HCEC 1CT (cell line): Measurements from ENCODE around the gene MSI2.
"Not testable (repeated sequence)": the region's sequence is repeated elsewhere in the genome, so short reads cannot be mapped to it uniquely, and the experiment has no call there.

ENCODE experiments used
- DNase-seq: peaks from one replicate; pipeline ENCODE4 v3.0.0-alpha.2; 2017

The MSI2 gene

DNA sequence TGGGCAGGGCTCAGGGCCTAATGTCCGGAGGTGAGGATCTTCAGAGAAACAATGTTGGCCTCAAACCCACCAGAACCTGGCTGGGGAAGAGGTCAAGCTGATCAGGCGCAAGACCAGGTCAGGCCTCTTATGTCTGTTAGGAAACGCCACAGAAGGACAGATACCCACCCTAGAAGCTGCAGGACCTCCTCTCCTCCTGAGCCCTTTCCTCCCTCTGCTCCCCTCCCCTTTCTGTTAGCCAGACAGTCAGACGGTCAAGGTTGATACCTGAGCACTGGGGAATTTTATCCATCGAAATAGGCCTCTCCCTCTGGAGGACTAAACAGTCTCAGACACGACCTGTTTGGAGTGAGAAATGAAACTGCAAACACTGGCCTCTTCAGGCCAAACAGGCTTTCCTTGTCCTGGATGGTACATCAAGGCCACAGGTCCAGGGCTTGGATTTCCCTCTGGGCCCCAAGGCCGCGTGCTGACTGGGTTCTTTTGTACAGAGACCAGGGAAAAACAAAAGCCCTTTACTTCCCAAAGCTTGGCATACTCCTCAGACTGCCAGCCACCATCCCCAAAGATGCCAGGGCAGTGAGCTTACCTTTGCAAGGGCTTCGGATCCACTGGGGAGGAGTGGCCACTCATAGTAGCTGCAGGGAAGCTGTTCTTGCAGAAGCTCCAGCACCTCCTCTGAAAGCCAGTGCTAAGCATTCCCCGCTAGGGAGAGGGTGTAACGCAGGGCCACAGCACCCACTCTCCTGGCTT is 353.0 kb downstream of the MSI2 start:
- DNase-seq: no peak

DNA sequence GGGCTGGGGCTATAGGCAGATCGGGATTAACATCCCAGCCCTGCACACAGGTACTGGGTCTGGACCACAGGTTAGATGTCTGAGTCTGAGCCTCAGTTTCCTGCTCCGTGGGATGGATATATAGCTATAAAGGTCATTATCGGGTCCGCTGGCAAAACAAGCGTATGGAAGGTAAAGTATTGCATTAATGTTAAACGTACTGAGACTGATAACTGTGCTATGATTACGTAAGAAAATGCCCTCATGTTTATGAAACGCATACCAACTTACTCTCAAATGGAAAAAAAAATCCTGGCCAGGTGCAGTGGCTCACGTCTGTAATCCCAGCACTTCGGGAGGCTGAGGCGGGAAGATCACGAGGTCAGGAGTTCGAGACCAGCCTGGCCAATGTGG is 353.6 kb downstream of the MSI2 start:
- no peak for DNase-seq

DNA sequence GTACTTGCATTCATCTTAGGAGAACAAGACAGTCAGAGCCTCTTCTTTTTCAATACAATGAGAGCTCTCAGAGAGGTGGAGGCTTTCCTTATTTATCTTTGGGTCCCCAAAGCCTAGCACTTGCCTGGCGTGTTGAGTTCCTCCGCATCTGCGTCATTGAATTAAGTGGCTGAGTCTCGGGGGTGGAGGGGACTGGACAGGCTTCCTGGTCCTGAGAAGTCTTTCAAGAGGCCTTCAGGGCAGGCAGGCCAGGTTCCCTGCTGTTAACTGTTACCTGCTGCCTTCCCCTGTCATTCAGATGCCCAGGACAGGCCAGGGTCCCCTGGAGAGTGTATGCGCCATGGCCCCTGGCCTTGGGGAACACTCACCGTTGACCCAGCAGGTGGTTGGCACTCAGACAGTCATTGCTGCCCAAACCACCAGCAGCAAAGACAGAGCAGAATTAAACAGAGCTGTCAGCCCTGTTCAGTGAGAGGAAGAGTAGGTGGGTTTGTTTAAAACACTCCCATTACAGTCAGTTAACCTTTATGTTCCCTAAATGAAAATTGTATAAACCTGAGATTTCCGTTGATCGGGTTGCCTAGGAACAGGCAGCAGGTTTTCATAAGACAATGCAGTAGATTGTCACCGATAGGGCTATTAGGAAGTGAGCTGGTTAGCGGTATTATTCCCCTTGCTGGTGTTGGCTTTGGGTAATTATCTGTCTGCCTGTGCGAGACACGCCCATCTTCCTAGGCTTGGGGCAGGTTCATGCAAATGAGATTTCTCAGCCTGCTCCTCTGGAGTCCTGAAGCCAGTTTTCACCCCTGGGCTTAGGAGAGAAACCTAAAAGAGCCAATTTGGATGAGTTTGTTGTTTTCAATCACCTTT is 356.1 kb downstream of the MSI2 start:
- no peak for DNase-seq

DNA sequence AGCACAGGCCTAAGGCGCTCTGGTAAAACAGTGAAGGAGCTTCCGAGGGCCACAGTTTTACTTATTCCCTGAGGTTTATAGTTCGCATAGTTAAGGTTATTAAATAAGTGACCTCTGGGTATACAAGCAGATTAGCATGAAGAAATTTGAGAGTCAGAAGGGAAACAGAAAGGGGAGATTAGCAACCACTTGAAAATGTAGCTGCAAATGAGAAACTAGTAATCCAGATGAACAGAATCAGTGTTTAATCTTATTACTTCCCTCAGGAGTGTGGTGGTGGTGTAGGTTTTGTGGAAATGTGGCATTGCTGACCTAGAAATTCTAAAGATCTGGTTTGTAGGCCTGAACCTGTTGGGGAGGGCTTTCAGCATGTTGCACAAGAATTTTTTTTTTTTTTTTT is 358.4 kb downstream of the MSI2 start:
- no peak for DNase-seq

DNA sequence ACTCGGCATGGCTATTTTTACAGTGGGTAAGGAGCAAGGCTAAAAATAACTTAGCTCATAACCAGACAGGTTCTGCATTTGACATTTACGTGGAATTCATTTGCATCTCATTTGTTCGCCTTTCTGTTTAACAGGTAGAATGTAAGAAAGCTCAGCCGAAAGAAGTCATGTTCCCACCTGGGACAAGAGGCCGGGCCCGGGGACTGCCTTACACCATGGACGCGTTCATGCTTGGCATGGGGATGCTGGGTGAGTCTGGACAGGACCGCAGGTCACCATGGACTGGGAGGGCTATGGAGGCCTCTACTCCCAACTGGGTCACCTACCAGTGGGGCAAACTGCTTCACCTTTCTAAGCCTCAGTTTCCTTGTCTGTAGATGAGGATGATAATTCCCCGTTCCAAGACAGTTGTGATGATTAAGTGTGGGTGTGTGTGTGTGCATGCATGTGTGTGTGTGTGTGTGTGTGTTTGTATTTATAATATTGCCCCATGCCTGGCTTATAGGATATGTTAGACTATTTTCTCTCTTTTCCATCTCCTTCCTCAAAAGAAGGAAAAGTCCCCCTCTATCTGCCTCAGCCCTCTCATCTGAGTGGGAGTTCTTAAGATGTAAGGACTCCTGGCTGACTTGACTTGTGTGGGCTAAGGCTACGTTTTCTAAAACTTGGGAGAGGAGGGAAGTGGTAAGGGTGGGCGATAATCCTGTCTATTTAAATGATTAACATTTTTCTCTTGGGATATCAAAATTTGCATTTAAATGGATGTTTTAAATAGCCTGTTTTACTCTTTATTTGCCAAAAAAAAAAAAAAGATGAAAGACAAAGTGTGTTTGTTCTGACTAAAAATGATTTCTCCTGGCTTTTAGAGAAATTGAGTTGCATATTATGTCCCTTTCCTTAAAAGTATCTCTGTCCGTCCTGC is 359.8 kb downstream of the MSI2 start:
- no peak for DNase-seq

DNA sequence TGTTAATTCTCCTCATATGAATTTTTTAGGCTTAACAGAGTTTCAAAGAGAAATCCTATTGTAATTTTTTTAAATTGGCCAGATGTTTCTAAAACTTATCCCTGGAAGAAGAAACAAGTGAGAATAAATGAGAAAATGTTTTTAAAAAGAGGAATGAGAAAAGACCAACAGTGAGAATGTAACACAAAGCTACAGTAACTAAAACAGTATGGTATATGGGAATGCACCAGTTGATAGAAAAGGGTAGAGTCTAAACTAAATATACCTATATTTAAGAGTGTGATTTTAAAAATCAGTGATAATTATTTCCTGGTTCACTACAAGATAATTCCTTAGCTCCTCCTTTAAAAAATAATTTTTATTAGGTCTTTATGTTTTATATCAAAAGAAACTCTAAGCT is 360.9 kb downstream of the MSI2 start:
- DNase-seq: no peak

DNA sequence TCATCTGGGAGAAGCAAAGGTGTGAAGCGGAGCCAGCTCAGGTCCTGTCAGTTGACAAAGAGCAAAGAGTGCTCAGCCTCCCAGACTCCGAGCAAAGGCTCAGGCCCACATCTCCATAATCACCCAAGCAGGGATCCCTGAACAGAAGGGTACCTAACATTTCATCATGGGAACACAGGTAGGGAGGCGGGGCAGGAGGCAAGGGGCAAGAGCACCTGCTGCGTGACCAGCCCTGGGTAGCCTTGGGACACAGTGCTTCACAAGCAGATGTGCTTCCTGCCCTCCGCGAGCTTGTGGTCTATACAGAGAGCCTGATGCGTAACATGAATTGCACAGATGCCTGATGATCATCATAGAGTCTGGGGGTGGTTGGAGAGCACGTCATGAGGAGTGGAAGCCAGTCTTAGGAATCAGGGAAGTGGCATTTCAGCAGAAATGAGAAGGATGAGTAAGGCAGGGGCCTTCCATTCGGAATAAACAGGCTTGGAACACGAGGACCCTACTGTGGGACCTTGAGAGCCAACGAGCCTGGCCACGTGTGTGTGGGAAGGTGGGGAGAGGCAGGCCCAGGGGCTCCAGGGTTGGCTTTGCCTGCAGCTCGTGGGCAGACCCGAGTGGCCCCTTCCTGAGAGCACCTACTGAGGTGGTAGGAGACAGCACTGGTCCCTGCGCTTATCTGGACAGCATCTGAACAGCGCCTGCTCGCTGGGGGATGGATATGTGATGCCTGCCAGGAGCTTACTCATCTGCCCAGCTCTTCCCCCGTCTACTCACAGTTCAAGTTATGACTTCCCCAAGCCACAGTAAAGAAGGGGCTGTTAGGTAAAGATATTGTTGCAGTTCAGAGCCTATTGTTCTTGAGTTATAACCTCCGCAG is 363.0 kb downstream of the MSI2 start:
- no peak for DNase-seq

DNA sequence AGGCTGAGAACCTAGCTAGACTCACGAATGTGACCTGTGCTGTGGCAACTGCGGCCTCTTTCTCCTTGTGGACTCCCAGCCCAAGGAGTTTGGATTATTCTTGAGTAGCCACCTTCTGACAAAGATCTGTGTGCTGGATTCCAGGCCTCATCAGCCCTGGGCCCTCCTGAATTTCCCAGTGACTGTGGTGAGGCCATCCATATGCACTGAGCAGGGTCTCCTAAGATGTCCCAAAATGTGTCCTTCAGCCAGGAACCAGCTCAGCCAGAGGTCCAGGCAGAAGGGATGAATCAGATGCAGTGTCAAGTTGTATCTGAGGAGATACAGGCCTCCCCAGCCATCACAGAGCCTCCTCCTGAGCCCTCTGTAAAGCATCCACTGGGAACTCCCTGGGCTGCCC is 364.3 kb downstream of the MSI2 start:
- DNase-seq: no peak

DNA sequence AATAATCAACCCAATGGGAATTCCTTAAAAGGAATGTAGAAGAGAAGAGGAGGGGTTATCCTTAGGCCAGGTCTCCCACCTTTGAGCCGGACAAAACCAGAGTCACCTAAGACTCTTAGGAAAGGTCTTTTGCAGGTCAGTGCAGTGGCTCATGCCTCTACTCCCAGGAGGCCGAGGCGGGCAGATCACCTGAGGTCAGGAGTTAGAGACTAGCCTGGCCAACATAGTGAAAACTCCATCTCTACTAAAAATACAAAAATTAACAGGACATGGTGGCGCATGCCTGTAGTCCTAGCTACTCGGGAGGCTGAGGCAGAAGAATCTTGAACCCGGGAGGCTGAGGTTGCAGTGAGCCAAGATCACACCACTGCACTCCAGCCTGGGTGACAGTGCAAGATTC is 365.5 kb downstream of the MSI2 start:
- DNase-seq: not testable (repeated sequence)

DNA sequence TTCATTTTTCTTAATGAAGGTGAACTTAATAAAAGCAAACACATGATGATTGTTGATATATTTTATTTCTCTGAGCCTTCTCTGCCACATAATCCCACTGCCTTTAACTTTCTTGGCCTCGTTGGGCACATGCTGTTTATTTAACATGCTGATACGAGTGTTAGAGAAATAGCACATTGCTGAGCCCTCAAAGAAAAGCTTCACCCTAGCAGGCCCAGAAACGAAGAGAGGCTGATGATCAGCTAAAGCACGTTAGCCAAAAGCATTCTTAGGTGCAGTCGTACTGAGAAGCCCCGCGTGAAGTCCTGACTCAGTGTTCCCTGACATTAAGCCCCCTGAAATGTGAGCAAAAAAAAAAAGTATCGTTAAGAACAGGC is 366.0 kb downstream of the MSI2 start:
- DNase-seq: no peak

DNA sequence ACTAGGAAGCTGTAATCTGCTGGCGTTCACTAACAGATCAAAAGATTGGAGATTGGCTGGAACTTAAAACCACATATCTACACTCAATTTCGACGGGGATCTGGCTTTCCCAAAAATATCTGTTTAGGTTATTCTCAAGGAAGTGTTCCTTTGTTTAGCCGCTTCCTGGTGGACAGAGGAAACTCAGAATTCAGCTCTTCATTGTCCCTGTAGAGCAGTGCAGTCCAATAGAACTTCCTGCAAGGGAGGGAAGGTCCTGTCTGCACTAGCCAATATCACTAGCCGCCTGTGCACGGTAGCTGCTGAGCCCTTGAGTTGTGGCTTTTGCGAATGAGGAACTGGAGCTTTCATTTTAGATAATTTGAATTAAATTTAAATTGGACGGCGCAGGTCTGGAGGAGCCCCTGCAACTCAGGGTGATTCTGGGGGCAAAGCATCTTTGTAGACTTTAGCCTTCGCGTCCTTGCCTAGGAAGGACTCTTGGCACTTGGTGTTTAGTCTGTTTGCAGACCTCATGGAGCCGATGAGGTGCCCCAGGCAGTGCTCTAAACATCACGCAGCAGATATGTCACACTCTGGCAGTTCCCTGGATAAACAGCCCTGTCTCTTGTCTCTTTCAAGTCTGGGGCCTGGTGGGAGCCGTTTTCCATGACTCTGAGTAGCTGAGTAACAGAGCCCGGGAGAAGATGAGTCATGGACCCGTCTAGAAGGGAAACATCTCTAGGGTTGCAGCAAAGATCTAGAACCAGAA is 366.5 kb downstream of the MSI2 start:
- DNase-seq: peak; percentile 50

DNA sequence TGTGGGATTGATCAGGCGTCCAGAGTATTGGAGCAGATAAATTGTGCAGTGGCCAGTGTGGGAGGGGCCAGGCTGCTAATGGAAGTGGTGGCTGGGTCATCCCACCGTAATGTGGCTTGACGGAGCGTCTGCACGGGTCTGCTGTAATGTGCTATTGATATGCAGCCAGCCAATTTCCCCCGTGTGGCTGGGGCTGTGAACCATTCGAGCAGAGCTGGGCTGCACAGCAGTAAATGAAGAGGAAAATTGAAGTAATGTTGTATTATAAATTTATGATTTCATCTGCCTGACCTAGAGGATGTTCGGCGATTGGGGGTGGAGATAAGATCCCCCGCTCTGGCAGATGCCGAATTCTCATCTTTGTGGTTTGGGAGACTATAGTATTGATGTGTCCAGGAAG is 367.3 kb downstream of the MSI2 start:
- DNase-seq: no peak

DNA sequence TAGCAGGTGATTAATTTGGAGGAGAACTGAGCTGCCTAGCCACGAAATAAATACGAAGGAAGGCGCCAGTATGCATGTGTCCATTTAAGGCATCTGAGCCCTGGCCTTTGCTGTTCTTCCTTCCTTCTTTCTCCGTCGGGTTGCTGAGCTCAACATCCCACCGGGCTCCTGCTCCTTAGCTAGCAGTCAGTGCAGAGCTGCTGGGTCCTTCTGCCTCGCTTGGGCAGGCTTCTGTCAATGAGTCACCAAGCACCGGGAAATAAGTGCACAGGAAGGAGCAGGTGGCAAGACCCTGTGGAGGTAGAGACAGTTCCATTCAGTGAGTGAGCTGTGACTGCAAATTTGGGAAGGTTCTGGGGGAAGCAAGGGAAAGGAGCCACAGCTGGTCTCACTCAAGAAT is 368.1 kb downstream of the MSI2 start:
- no peak for DNase-seq

DNA sequence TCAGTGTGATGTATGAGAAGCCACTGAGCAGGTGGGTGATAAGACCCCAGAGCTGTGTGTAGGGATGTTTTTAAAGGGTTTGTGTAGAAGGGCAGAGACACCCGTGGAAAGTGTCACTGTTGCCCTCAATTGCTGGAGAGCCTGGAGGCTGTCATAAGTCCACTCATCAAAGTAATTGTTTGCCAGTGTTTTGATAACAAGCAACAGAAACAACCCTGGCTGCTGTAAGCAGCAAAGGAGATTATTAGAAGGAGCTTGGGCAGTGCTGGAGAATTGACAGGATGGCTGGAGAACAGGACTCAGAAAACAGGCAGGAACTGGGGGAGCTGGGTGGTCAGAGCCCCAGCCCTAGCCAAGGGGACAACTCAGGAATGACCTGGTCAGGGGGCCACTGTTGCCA is 369.2 kb downstream of the MSI2 start:
- DNase-seq: no peak

DNA sequence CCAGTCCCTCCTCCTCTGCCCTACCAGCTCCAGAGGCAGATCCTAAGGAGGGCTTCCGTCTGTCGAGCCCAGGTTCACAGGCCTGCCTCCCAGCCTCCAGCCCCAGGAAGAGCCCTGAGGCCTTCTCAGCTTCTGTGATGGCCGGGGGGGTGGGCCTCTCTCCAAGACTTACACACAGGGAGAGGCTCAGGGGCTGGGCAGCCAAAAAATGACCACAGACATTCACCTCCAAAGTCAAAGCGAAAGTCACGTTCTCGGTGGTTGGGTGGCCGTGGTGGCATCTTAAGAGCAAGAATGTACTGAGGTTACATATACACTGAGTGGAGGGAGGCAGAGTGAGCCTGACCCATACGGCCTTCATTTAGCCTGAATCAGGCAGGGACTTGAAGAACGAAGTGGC is 369.6 kb downstream of the MSI2 start:
- no peak for DNase-seq

DNA sequence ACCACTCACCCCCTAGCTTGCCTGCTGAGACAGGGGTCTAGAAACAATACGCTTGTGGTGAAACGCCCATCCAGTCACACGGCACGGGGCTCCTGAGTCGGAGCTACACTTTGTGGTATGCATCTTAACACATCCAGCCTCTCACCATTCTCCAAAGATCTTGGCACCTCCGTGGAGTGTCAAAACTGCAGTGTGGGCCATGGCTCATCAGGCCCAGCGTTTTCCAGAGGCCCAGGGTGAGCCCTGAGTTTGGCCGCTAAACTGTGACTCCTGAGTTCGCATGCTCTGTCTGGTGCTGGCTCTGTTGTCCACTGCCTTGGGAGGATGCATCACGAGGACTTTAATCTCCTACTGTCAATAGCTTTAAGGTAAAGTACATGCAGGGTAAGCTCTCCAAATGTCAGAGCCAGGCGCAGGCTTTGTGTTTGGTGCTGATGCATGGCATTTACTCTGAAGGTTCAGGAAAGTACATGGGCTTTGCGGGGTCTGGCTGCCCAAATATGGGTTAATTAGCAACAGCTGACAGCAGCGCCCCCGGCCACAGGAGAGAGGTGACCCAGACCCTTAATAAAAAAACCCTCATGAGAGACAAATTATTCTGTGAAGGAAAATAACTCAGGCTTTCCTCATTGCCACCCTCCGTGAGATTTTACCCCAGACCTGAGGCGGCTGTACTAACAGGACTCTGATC is 370.3 kb downstream of the MSI2 start:
- DNase-seq: no peak

DNA sequence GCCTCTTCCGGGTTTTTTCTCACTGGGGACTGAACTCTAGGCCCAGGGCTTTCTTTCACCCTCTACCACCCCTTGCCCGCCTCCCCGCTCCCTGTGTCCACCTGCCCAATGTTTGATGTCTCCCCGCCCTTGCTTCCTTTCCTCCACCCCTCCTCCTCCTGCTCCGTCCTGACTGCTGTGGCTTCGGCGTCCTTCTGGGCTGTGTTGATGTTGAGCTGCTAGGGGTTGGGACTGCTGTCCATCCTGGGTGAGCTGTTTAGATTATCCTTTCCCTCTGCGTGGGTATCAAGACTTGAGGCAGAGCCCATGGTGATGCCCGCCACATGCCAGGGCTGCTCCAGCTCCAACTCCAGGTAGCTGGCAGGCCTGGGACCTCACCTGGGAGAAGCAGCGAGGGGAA is 371.3 kb downstream of the MSI2 start:
- DNase-seq: no peak

DNA sequence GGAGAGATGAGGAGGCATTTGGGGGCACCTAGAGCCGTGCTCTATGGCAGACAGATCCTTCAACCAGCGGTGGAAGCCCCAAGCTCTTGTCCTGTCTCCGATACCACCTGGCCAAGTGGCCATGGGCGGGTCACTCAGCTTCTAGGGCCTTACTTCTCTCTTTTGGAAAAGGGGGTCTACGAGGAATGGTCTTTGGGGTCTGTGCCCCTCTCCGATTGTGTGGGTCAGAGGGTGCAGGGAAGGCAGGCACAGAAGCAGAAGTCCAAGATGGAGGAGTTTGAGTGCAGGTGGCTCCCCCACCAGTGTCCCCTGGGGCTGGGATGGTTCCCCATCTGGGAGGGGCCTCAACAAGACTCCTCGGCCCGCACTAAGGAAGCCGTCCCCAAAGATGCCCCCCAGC is 372.1 kb downstream of the MSI2 start:
- DNase-seq: no peak

DNA sequence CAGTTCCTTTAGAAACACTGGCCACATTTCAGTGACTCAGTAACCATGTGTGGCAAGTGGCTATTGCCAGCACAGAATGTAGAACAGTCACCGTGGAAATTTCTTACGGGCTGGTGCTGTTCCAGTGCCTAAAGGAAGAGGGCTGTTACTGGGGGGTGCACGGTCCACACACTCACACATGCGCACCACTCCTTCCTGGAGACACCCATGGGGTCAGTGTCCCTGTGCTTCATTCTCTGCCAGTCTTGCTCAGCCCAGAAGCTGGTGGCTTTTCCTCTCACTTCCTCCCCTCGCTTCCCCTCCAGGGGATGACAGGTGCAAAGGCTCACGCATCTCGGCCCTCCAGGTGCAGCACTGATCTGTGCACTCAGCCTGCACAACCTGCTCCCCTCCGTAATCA is 373.1 kb downstream of the MSI2 start:
- DNase-seq: no peak

DNA sequence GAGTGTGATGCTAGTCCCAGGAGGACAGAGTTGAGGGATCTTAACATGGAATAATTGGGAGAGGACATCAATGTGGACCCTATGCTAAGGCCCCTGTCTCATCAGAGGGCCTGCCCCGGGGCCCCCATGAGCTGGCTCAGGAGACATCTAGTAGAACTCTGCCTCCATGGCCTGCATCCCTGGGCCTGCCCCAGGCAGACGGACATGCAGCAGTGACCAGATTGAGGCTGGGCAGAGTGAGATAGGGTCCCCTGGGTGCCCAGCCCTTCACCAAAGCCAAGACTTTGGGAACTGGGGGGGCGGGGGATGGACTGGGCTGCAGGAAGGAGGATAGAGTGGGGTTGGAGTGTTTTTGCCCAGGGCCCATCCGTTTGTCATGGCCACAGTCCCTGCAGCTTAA is 373.6 kb downstream of the MSI2 start:
- DNase-seq: no peak

DNA sequence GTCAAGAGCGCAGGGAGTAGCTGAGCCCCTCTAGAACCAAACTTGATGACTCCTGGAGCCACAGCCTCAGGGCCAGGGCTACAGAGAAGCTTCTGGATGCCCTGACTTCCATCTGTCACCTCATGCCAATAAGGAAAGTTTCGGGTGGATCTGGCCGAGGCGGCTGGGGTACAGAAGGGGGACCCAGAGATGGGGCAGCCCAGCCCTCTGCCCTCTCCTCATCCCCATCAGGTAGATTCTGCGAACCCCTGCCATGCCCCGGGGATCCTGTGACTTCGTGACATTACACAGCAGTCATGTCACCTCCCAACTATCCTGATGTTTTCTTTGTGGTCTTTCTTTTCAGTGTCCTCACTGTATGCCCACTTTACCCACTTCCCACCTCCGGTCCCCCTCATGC is 374.4 kb downstream of the MSI2 start:
- no peak for DNase-seq
